GM18507 (cell line): ENCODE data around the gene WDFY2.
"Not testable (repeated sequence)": the region's sequence is repeated elsewhere in the genome, so short reads cannot be mapped to it uniquely, and the experiment has no call there.

Source experiments
- DNase-seq: peaks from one replicate; pipeline ENCODE4 v3.0.0; 2011; ENCODE audit warnings: low read depth; ENCODE audit not compliant: insufficient read length; ENCODE audit errors: extremely low spot score
- FAIRE-seq: peaks from 2 replicates; lab custom pipeline; 2011; peaks lifted over from hg19 to GRCh38; lab: Jason Lieb, UNC

Gene WDFY2

DNA sequence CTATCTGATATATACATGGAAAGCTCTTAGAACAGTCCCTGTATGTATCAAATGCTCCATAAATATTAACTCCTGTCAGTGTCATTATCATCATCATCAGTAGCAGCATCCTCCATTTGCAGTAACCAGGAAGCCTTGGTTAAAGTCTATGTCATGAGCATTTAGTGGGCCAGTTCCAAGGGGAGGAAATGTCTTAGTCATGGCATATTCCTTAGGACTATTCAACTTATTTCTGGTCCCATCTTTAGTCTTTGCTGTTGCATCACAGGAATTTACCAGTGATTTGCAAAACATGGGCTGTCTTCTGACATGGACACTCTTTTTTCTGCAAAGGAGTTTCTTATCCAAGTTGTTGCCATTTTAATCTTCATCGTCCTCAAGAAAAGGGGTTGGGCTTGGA lies 98.4 kb downstream of the WDFY2 start:
- DNase-seq (no peak), FAIRE-seq (no peak)

- DNase-seq (no peak), FAIRE-seq (no peak)
Measured at GRCh38 chr13:51683597-51683996, 99.3 kb downstream of the WDFY2 start.

- FAIRE-seq (no peak), DNase-seq (no peak)
Measured at GRCh38 chr13:51684076-51684475, 99.8 kb downstream of the WDFY2 start.

- DNase-seq (no peak), FAIRE-seq (no peak)
Measured at GRCh38 chr13:51687947-51688714, 103.9 kb downstream of the WDFY2 start.

GRCh38 chr13:51688937-51689662 lies 104.8 kb downstream of the WDFY2 start:
- no peak for FAIRE-seq
- no peak for DNase-seq

GRCh38 chr13:51689663-51689996 lies 105.4 kb downstream of the WDFY2 start:
- no peak for DNase-seq
- peak; percentile 39 for FAIRE-seq

- not testable (repeated sequence) for DNase-seq
Measured at GRCh38 chr13:51695677-51696076, 111.4 kb downstream of the WDFY2 start.

GRCh38 chr13:51697181-51697580 lies 112.9 kb downstream of the WDFY2 start:
- FAIRE-seq: no peak
- no peak for DNase-seq

More at GRCh38 chr13:51695677-51696076, 111.4 kb downstream of the WDFY2 start:
- FAIRE-seq: not testable (repeated sequence)

DNA sequence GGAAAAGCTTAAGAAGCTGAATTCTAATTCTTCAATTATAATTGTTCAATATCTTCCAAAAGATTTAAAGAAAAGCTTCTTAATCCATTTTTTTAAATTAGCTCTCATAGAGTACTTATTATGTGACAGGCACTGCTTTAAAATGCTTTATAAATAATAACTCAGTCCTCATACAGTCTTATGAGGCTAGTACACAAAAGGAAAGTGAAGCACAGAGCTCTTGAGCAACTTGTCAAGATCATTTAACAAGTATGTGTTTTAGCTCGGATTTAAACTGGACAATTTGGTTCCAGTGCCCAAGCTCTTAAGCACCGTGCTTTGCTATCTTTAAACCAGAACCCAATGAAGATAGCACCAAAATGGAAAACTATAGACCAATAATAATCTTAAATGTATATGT lies 113.6 kb downstream of the WDFY2 start:
- no peak for DNase-seq
- FAIRE-seq: no peak

GRCh38 chr13:51698352-51698751 lies 114.1 kb downstream of the WDFY2 start:
- DNase-seq (no peak), FAIRE-seq (no peak)

DNA sequence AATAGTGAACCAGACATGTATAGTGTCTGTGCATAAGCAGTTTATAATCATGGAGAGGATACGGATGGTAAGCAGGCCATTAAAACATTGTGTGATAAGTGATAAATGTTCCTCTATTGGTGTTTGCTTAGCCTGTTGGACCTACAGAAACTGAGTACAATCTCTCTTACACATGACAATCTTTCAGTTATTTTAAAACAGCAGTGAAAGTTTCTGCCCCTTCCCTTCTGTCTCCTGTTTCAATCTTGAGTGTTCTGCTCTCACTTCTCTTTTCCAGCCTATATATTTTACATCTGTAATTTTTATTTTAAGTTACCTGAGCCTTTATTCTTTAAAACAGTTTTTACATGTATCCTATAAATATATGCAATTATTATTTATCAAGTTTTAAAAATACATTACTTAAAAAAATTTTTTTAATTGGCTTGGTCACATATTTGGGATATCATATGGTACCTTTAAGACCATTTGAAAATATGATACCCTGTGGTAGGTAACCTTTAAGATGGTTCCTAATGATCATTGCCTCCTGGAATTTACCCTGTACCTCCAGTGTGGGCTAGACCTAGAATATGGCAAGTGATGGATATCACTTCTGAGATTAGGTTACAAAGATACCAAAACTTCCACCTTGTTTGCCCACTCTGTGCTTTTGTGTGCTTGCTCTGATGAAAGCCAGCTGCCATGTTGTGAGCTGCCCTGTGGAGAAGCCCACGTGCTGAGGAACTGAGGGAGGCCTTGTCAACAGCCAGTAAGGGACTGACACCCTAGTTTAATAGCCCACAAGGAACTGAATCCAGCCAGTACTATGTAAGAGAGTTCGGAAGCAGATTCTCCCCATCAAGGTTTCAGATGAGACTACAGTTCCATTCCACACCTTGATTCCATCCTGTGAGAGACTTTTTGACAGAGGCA lies 120.4 kb downstream of the WDFY2 start:
- peak; percentile 55 for FAIRE-seq

GRCh38 chr13:51707461-51707860 lies 123.2 kb downstream of the WDFY2 start:
- FAIRE-seq: no peak
- no peak for DNase-seq

More for the DNA sequence above, 120.4 kb downstream of the WDFY2 start:
- DNase-seq: no peak

GRCh38 chr13:51713807-51714206 lies 129.5 kb downstream of the WDFY2 start:
- FAIRE-seq (no peak), DNase-seq (no peak)

DNA sequence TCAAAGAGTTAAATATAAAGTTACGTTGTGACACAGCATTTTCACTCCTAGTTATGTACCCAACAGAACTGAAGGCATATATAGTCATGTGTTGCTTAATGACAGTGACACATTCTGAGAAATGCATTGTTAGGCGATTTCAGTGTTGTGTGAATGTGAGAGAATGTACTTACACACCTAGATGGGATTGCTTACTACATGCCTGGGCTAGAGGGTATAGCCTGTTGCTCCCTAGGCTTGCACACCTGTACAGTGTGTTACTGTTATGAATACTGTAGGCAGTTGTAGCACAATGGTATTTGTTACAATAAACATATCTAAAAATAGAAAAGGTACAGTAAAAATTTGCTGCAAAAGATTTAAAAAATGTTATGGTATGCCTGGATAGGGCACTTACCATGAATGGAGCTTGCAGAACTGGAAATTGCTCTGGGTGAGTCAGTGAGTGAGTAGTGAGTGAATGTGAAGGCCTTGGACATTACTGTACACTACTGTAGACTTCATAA lies 130.5 kb downstream of the WDFY2 start:
- FAIRE-seq: no peak
- no peak for DNase-seq

- DNase-seq (no peak), FAIRE-seq (no peak)
Measured at GRCh38 chr13:51715613-51716012, 131.4 kb downstream of the WDFY2 start.

DNA sequence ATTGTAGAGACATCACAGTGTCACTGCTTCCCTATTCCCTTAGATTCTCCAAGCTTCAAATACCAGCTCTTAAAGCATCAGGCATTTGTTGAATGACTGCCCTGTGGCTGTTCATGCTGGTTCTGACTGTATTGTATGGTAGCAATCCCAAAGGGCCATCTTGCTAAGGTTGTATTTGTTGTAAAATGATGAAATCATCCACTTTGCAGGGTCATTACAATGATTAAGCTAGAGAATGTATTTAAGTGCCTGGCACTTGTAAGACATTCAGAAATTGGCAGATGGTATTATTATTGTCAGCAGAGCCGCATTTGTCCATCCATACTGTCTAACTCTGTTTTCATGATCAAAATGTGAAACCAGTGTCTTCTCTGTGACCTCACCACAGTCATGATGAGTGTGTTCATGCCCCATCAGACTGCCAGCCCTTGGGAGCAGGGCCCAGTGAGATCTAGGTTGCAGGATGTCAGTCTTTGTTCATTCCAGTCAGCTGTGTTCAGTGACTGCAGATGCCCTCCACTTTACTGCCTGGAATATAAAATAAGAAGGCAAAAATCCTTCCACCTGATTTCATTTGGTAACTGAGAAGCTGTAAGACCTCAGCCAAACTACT lies 133.6 kb downstream of the WDFY2 start:
- no peak for DNase-seq
- no peak for FAIRE-seq

- FAIRE-seq (no peak), DNase-seq (no peak)
Measured at GRCh38 chr13:51719394-51719793, 135.1 kb downstream of the WDFY2 start.

- FAIRE-seq (peak; percentile 77), DNase-seq (no peak)
Measured at GRCh38 chr13:51721496-51721895, 137.2 kb downstream of the WDFY2 start.

DNA sequence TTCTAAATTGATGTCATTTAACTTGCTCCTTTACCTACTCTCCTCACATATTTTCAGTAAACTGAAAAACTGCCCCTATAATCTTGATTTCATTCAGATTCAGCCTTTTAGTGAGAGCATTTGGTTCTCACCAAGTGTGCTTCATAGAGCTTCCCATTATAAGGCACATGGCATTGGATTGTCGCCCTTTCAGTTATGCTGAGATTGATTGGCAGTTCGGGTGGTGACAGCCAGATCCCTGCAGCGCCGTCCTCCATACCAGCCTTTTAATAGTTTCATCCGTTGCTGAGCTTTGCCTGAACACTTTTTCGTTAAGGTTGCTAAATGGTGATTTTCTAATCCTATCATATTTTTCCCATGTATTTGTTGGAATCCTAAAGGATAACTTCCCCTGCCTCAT lies 139.3 kb downstream of the WDFY2 start:
- no peak for FAIRE-seq
- no peak for DNase-seq
